GM12892 (cell line): Measurements from ENCODE around the gene PDPK1.

Source experiments
- POLR2A ChIP-seq: IDR thresholded peaks from 2 replicates; pipeline ENCODE4 v1.6.1; 2011; ENCODE audit warnings: low read depth, low read length, control low read depth
- POLR2AphosphoS5 ChIP-seq: IDR thresholded peaks from 2 replicates; pipeline ENCODE4 v1.6.1; 2011; ENCODE audit warnings: low read depth, low read length, control low read depth
- TAF1 ChIP-seq: IDR thresholded peaks from 2 replicates; pipeline ENCODE4 v1.6.1; 2011; ENCODE audit warnings: low read depth, mild to moderate bottlenecking, control low read depth, low read length, borderline replicate concordance

- TF ChIP-seq POLR2A (no peak), POLR2AphosphoS5 (no peak), TAF1 (no peak)
These were observed 45.5 kb upstream of the PDPK1 start for GRCh38 chr16:2492292-2492691.
